Left ventricle myocardium superior (tissue), 1 donor: ENCODE data around the gene MYO1B. TPM values are rescaled to one million over a fixed set of nuclear protein-coding genes. Genes with fewer than 3 reads are reported as not detected.

Experiments
- ATAC-seq: fragments of 200-7000 bp; cut with Tn5 transposase; one replicate; pipeline ENCODE4 v1.9.1; 2020; ENCODE audit warnings: mild to moderate bottlenecking, moderate library complexity
- DNase-seq: peaks from one replicate; pipeline ENCODE4 v3.0.0-alpha.2; 2020
- intact Hi-C: fragments of 100-400 bp; cut with micrococcal nuclease; formaldehyde crosslinking; loops from one replicate; pipeline ENCODE4 v1.11.0; 2022
- total RNA-seq: library from RNA; stranded (reverse); fragmentation: NEBNext Ultra II Directional; extraction: Animal tissue kit (Norgen Biotek cat#: 25700); gene quantifications from one replicate; pipeline ENCODE4 v1.2.1, GENCODE V29; 2021
- donor health status: DM: no; HTN: yes; CAD: no; lungs with severe emphysema.

MYO1B gene
- total RNA-seq, 1 donor from 2014 or later, result 16.0 TPM

GRCh38 chr2:191374939-191375338 lies 129.7 kb downstream of the MYO1B start:
- ATAC-seq (no peak), DNase-seq (no peak)
- intact Hi-C loops, result no loop called here

- ATAC-seq (peak; percentile 97), DNase-seq (peak; percentile 65)
- intact Hi-C loops, result no loop called here
Observed at GRCh38 chr2:191376981-191377629, 131.9 kb downstream of the MYO1B start.

DNA sequence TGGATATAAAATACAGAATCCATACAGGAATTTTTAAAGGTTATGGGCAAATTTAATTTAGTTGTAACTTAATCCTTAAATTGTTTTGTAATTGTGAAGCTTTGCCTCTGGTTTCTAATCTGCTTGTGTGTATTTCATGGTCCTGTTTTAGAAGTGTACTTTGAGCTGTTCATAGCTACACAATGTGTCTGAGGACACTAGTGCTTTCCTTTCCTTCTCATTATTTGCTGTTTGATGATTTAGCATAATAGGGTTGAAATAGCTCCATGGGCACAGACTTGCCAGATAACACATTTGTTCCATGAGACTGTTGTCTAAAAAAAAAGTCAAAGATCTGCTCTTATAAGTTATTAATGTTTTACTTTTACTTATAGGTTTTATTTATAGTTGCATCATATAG lies 134.2 kb downstream of the MYO1B start:
- DNase-seq (no peak), ATAC-seq (no peak)
- intact Hi-C loops, result no loop called here

GRCh38 chr2:191382801-191383200 lies 137.6 kb downstream of the MYO1B start:
- no peak for DNase-seq
- intact Hi-C loops, result no loop called here
- peak; percentile 54 for ATAC-seq

GRCh38 chr2:191383486-191383885 lies 138.3 kb downstream of the MYO1B start:
- no peak for ATAC-seq
- DNase-seq, result no peak
- intact Hi-C loops, result no loop called here

DNA sequence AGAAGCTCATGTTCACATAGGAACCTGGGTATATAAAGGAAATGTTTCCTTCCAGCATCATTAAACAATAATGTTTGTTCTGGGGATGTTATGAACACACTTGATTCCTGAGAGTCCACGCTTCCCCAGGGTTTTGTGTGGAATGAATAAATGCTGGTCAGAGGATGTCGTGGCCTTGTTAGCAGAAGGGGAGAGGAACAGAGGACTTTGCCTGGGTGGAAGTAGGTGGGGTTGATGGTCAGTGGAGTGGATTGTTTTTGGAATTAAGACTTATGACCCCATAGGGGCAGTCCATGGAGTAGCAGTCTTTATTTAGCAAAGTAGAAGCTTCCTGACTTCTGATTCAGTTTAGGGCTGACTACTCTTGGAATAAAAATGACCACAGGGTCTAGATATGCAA lies 139.6 kb downstream of the MYO1B start:
- no peak for DNase-seq
- peak; percentile 69 for ATAC-seq
- intact Hi-C loops, result no loop called here

DNA sequence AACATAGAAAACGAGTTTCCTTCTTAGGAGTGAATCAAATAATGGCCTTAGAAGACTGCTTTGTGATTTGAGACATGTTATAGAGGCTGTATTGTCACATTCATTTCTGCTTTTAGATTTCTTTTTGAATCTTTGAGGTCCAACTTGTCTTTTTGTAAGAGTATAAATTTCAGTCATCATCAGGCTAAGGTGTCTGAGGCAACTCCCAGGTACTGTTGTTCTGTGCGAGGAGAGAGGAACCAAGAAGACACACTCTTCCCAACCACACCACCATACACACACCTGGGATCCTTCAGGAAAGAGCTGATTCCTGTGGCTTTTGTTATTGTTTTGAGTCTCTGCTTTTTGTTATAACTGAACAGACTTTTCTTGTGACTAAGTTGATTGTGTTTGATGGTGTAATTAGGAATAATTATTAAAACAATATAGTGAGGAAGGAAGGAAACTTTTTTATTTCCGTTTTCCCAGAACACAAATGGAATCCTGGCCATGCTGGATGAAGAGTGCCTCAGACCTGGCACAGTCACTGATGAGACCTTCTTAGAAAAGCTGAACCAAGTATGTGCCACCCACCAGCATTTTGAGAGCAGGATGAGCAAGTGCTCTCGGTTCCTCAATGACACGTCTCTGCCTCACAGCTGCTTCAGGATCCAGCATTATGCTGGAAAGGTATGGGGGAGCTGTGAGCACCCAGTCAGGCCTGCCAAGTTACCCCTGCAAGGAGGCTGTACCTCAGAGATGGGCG lies 140.4 kb downstream of the MYO1B start:
- DNase-seq, result no peak
- ATAC-seq, result no peak
- intact Hi-C loops, result no loop called here

- intact Hi-C loops, result no loop called here
- no peak for DNase-seq
Observed at GRCh38 chr2:191386938-191387536, 141.8 kb downstream of the MYO1B start.

DNA sequence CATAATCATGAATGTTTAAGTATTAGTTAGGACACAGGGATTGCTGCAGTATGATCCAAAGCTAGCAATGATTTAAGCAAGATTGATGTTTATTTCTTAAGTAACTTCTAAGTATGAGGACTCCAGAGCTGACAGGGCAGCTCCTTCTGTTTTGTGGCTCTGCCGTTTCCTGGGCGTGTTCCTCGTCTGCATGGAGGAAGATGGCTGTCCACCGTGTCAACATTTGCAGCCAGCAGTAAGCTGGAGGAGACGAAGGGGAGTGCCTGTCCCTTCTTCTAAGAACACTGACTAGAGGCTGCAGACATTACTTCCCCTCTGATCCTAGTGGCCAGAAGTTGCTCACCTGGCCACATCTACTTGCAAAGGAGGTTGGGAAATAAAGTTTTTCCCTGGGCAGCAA lies 144.1 kb downstream of the MYO1B start:
- ATAC-seq, result no peak
- intact Hi-C loops, result no loop called here
- DNase-seq, result no peak

More at GRCh38 chr2:191386938-191387536, 141.8 kb downstream of the MYO1B start:
- no peak for ATAC-seq

DNA sequence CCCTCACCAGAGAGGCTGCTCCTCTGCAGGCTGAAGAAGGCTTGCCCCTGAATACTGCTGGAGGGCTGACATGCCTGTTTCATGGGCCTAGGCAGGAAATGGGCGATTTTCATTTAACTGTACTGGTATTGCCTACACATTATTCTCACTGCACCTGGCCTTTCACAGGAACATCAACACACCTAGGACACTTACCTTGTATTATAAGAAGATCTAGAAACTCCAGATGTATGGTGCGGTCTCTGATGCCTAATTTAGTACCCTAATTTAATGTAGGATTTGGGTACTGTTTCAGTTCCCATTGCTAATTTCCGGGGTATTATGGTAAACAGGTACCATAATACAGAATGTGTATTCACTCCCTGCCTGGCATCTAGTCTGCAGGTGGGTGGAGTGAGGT lies 146.0 kb downstream of the MYO1B start:
- ATAC-seq (no peak), DNase-seq (no peak)
- intact Hi-C loops, result no loop called here

DNA sequence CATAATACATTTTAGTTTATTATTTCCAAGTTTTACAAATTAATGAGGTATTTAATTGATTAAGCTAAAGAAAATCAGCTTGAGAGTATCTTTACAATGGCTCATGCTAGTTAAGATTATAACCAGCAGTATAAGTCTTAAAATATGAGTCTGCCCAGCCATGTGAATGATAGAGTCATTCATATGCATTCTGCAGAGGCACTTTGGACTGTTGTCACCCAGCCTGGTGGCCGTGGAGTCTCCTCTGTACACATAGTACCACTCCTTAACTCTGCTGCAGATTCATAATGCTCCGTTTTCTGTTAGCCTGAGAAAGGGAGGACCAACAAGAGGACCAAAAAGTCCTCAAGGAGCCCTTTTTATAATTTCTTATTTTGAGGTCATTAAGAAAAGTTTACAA lies 148.8 kb downstream of the MYO1B start:
- ATAC-seq (no peak), DNase-seq (no peak)
- intact Hi-C loops, result no loop called here

- ATAC-seq, result no peak
- DNase-seq, result no peak
- intact Hi-C loops, result no loop called here
Observed at GRCh38 chr2:191396794-191397193, 151.6 kb downstream of the MYO1B start.

- ATAC-seq, result no peak
Observed at GRCh38 chr2:191399601-191400000, 154.4 kb downstream of the MYO1B start.

GRCh38 chr2:191401287-191401686 lies 156.1 kb downstream of the MYO1B start:
- ATAC-seq (no peak), DNase-seq (no peak)
- intact Hi-C loops, result no loop called here

More at GRCh38 chr2:191399601-191400000, 154.4 kb downstream of the MYO1B start:
- intact Hi-C loops, result no loop called here
- no peak for DNase-seq

- no peak for DNase-seq
- intact Hi-C loops, result no loop called here
- no peak for ATAC-seq
Observed at GRCh38 chr2:191402966-191403565, 157.9 kb downstream of the MYO1B start.

- ATAC-seq (no peak), DNase-seq (no peak)
- intact Hi-C loops, result no loop called here
Observed at GRCh38 chr2:191404568-191404991, 159.4 kb downstream of the MYO1B start.

DNA sequence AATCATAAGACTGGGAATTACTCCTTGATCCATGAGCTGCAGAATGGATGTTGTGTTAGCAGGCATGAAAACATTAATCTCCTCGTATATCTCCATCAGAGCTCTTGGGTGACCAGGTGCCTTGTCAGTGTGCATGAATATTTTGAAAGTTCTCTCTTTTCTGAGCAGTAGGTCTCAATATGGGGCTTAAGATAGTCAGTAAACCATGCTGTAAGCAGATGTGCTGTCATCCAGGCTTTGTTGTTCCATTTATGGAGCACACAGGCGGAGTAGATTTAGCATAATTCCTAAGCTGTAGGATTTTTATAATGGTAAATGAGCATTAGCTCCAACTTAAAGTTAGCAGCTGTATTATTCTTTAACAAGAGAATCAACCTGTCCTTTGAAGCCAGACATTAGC lies 160.3 kb downstream of the MYO1B start:
- ATAC-seq (no peak), DNase-seq (no peak)
- intact Hi-C loops, result no loop called here

DNA sequence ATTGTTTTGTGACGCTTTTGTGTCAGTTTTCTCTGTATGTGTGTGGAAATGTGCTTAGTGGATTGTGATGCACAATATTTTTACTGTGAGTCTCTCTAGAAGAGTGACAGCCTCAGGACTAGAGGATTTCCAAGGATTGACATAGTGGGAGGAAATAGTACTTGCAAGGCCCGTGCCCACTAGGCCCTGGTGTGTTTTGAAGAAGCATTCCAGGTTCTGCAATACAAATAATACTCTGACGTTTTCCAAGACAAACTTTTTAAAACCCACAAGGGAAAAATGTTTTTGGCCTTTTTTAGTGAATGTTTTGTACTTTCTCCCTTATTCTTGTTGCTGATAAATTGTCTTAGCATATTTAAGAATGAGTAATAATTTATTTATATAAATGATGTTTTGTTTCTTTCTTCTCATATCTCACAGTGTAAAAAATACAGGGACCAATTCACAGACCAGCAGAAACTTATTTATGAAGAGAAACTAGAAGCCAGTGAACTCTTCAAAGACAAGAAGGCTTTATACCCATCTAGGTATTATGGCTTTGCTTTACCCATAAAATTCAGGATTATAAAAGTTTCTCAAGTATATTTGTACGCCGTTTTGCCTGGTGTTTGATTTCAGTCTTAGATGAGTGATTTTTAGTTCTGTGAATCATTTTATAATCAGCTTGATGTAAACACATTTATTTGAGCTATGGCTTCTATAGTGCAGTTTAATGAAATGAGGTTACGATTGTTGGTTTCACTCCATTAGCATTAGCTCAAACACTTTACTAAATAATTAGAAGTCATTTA lies 165.6 kb downstream of the MYO1B start:
- ATAC-seq (no peak), DNase-seq (no peak)
- intact Hi-C loops, result no loop called here

GRCh38 chr2:191411472-191411871 lies 166.3 kb downstream of the MYO1B start:
- ATAC-seq (no peak), DNase-seq (no peak)
- intact Hi-C loops, result no loop called here
